ENCODE results near the gene TEX54.

- no peak for TF ChIP-seq ARNTL (CRISPR knock-in tag; IDR thresholded peaks at IDR 0.05)
- no peak for TF ChIP-seq ZNF580 (CRISPR knock-in tag; IDR thresholded peaks at IDR 0.05; ENCODE audit: borderline replicate concordance, low read depth)
- no peak for TF ChIP-seq ZNF280B (CRISPR knock-in tag; IDR thresholded peaks at IDR 0.05; ENCODE audit: borderline replicate concordance)
- no peak for TF ChIP-seq ZNF331 (CRISPR knock-in tag; IDR thresholded peaks at IDR 0.05)
- no peak for TF ChIP-seq SMAD3 (CRISPR knock-in tag; IDR thresholded peaks at IDR 0.05)
- TF ChIP-seq FOSL1 (CRISPR knock-in tag; IDR thresholded peaks at IDR 0.05; ENCODE audit: borderline replicate concordance): no peak
- TF ChIP-seq TFE3 (CRISPR knock-in tag; IDR thresholded peaks at IDR 0.05): no peak
- TF ChIP-seq ZFP41 (CRISPR knock-in tag; IDR thresholded peaks at IDR 0.05; ENCODE audit: borderline replicate concordance): no peak
- TF ChIP-seq NR1H2 (CRISPR knock-in tag; IDR thresholded peaks at IDR 0.05; ENCODE audit: borderline replicate concordance, low read depth): no peak
- TF ChIP-seq TBP (CRISPR knock-in tag; IDR thresholded peaks at IDR 0.05): no peak
- no peak for TF ChIP-seq CREB1 (IDR thresholded peaks at IDR 0.05)
- TF ChIP-seq CREB1 (CRISPR knock-in tag; IDR thresholded peaks at IDR 0.05): no peak
- peak; percentile 8; the same call in 1 of the 2 replicates for TF ChIP-seq POLR2AphosphoS5 (IDR thresholded peaks at IDR 0.05; ENCODE audit: low read depth, low read length)
Measured at GRCh38 chr11:62852523-62853188, 20.0 kb upstream of the TEX54 start.
